ENCODE results near the gene DPP6.

GRCh38 chr7:154699417-154699816, 647.2 kb downstream of the DPP6 start:
- no peak for TF ChIP-seq SIN3A (conservative IDR thresholded peaks at IDR 0.05 in 1 of 2, IDR thresholded peaks at IDR 0.05 in 1 of 2; ENCODE audit: low read depth in 1 of 2, low read length in 2 of 2)
- TF ChIP-seq EZH2 (IDR thresholded peaks at IDR 0.05; ENCODE audit: low read depth, low read length, severe bottlenecking), result no peak
- TF ChIP-seq TAF7 (optimal IDR thresholded peaks at IDR 0.05; ENCODE audit: borderline replicate concordance, low read depth, low read length), result no peak
- no peak for TF ChIP-seq RBBP5 (IDR thresholded peaks at IDR 0.05; ENCODE audit: borderline replicate concordance, low read depth, low read length)
- TF ChIP-seq JUN (IDR thresholded peaks at IDR 0.05; ENCODE audit: low read depth, low read length), result no peak
- TF ChIP-seq YY1 (IDR thresholded peaks at IDR 0.05; ENCODE audit: low read depth, low read length), result no peak
- TF ChIP-seq FOSL1 (IDR thresholded peaks at IDR 0.05; ENCODE audit: insufficient read depth, low read depth, low read length), result no peak
